IPS DF 6.9 (cell line): ENCODE results near the gene INPP5F.
"Not testable (repeated sequence)": the region's sequence is repeated elsewhere in the genome, so short reads cannot be mapped to it uniquely, and the experiment has no call there.

Source experiments
- DNase-seq: peaks from one replicate; pipeline ENCODE4 v3.0.0-alpha.2; 2013; ENCODE audit warnings: low read depth, low spot score
- H3K27ac ChIP-seq: one replicate; pipeline ENCODE4 v1.5.1; 2013; ENCODE audit warnings: low read length, control low read depth
- H3K27me3 ChIP-seq: 2 replicates; pipeline ENCODE4 v1.6.1; 2013; ENCODE audit warnings: mild to moderate bottlenecking, low read length; ENCODE audit not compliant: control insufficient read depth, insufficient read depth
- H3K36me3 ChIP-seq: 2 replicates; pipeline ENCODE4 v1.6.1; 2013; ENCODE audit warnings: low read length; ENCODE audit not compliant: control insufficient read depth, insufficient read depth
- H3K4me1 ChIP-seq: 2 replicates; pipeline ENCODE4 v1.6.1; 2013; ENCODE audit warnings: low read length; ENCODE audit not compliant: control insufficient read depth, insufficient read depth
- H3K4me3 ChIP-seq: 2 replicates; pipeline ENCODE4 v1.5.1; 2013; ENCODE audit warnings: mild to moderate bottlenecking, low read length
- H3K9me3 ChIP-seq: 2 replicates; pipeline ENCODE4 v1.6.1; 2013; ENCODE audit warnings: low read length, inconsistent platforms; ENCODE audit not compliant: control insufficient read depth, insufficient read depth
- WGBS: extraction: QIAGEN DNeasy Blood & Tissue Kit; methylation state at CpG from one replicate; pipeline ENCODE4 v1.1.7; 2013; ENCODE audit warnings: mixed read lengths, missing lambda C conversion rate; ENCODE audit not compliant: insufficient read length, insufficient coverage; 5-methylcytosine and 5-hydroxymethylcytosine counted together

INPP5F gene

GRCh38 chr10:119776536-119776935 lies 50.7 kb downstream of the INPP5F start:
- no peak for DNase-seq
- Histone ChIP-seq H3K4me3 (no peak overlapping the region), H3K27me3 (no peaks in the 10 kb centered on the region), H3K27ac (no peak overlapping the region), H3K9me3 (no peaks in the 10 kb centered on the region), H3K36me3 (no peaks in the 10 kb centered on the region), H3K4me1 (no peaks in the 10 kb centered on the region)
- 100% methylated on average over 1 of the region's 1 CpG for WGBS

GRCh38 chr10:119777686-119778085 lies 51.8 kb downstream of the INPP5F start:
- H3K9me3 ChIP-seq, result no peaks in the 10 kb centered on the region
- H3K4me3 ChIP-seq, result no peak overlapping the region
- H3K4me1 ChIP-seq, result no peaks in the 10 kb centered on the region
- H3K36me3 ChIP-seq, result no peaks in the 10 kb centered on the region
- no peak overlapping the region for H3K27ac ChIP-seq
- WGBS, result no CpG with 5 or more reads among the region's 3 CpGs
- no peaks in the 10 kb centered on the region for H3K27me3 ChIP-seq
- no peak for DNase-seq

- no CpG with 5 or more reads among the region's 7 CpGs for WGBS
- no peak for DNase-seq
- no peaks in the 10 kb centered on the region for H3K27me3 ChIP-seq
These were observed 53.1 kb downstream of the INPP5F start for GRCh38 chr10:119778776-119779445.

GRCh38 chr10:119780879-119781480 lies 55.1 kb downstream of the INPP5F start:
- Histone ChIP-seq H3K9me3 (no peaks in the 10 kb centered on the region), H3K36me3 (no peaks in the 10 kb centered on the region), H3K4me1 (no peaks in the 10 kb centered on the region), H3K27me3 (no peaks in the 10 kb centered on the region), H3K4me3 (no peak overlapping the region), H3K27ac (no peak overlapping the region)
- no CpG with 5 or more reads among the region's 5 CpGs for WGBS
- DNase-seq, result no peak

More at GRCh38 chr10:119778776-119779445, 53.1 kb downstream of the INPP5F start:
- no peak overlapping the region for H3K4me3 ChIP-seq
- H3K4me1 ChIP-seq, result no peaks in the 10 kb centered on the region
- no peaks in the 10 kb centered on the region for H3K9me3 ChIP-seq
- H3K36me3 ChIP-seq, result no peaks in the 10 kb centered on the region
- no peak overlapping the region for H3K27ac ChIP-seq

- no peaks in the 10 kb centered on the region for H3K36me3 ChIP-seq
- no CpG with 5 or more reads among the region's 2 CpGs for WGBS
- no peaks in the 10 kb centered on the region for H3K9me3 ChIP-seq
- no peaks in the 10 kb centered on the region for H3K4me1 ChIP-seq
- no peak overlapping the region for H3K27ac ChIP-seq
- H3K4me3 ChIP-seq, result no peak overlapping the region
- no peak for DNase-seq
- no peaks in the 10 kb centered on the region for H3K27me3 ChIP-seq
These were observed 55.6 kb downstream of the INPP5F start for GRCh38 chr10:119781498-119781897.

GRCh38 chr10:119782981-119783664 lies 57.3 kb downstream of the INPP5F start:
- no peak for DNase-seq
- Histone ChIP-seq H3K4me1 (no peaks in the 10 kb centered on the region), H3K4me3 (no peak overlapping the region), H3K36me3 (no peaks in the 10 kb centered on the region), H3K9me3 (no peaks in the 10 kb centered on the region), H3K27me3 (no peaks in the 10 kb centered on the region), H3K27ac (no peak overlapping the region)
- no CpG with 5 or more reads among the region's 4 CpGs for WGBS

GRCh38 chr10:119783665-119784027 lies 57.8 kb downstream of the INPP5F start:
- Histone ChIP-seq H3K36me3 (no peaks in the 10 kb centered on the region), H3K4me3 (no peak overlapping the region), H3K9me3 (no peaks in the 10 kb centered on the region), H3K27me3 (no peaks in the 10 kb centered on the region), H3K4me1 (no peaks in the 10 kb centered on the region), H3K27ac (no peak overlapping the region)
- WGBS, result no CpG with 5 or more reads among the region's 7 CpGs
- DNase-seq, result no peak

GRCh38 chr10:119784340-119785067 lies 58.7 kb downstream of the INPP5F start:
- no peak overlapping the region for H3K27ac ChIP-seq
- no peaks in the 10 kb centered on the region for H3K9me3 ChIP-seq
- no peaks in the 10 kb centered on the region for H3K27me3 ChIP-seq
- no CpG with 5 or more reads among the region's 7 CpGs for WGBS
- DNase-seq, result no peak
- no peaks in the 10 kb centered on the region for H3K36me3 ChIP-seq
- no peak overlapping the region for H3K4me3 ChIP-seq
- no peaks in the 10 kb centered on the region for H3K4me1 ChIP-seq

GRCh38 chr10:119786117-119786769 lies 60.4 kb downstream of the INPP5F start:
- WGBS, result no CpG with 5 or more reads among the region's 5 CpGs
- H3K27ac ChIP-seq, result no peak overlapping the region

GRCh38 chr10:119795101-119795500 lies 69.3 kb downstream of the INPP5F start:
- H3K4me3 ChIP-seq, DNase-seq, H3K27me3 ChIP-seq, H3K27ac ChIP-seq, H3K4me1 ChIP-seq, H3K36me3 ChIP-seq, H3K9me3 ChIP-seq: not testable (repeated sequence)
- WGBS, result no CpG with 5 or more reads among the region's 32 CpGs

More at GRCh38 chr10:119786117-119786769, 60.4 kb downstream of the INPP5F start:
- Histone ChIP-seq H3K4me3 (no peak overlapping the region), H3K27me3 (no peaks in the 10 kb centered on the region), H3K36me3 (no peaks in the 10 kb centered on the region), H3K9me3 (no peaks in the 10 kb centered on the region), H3K4me1 (no peaks in the 10 kb centered on the region)
- peak; percentile 25 for DNase-seq
